ENCODE results near the gene SPRR5.

DNA sequence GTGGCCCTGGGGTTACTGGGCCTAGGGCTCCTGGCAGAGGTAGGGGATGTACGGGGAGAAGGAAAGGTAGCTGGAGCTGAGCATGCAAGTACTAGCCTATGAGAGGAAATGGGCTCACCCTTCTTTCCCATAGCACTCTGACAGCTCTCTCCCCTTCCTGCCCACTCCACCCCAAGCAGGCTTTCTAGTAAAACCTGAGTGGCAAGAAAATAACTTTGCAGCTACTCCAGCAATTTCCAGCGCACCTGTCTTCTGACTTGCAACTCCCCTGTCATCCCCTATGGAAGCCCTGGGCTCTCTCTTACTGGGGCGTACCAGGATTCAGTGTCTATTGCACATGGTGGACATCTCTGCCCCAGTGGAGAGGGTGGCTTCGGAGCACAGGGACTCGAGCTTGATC lies 45.4 kb upstream of the SPRR5 start:
- TF ChIP-seq POLR2A (IDR thresholded peaks at IDR 0.05; ENCODE audit: low read depth, low read length) (no peak), POLR2AphosphoS5 (IDR thresholded peaks at IDR 0.05; ENCODE audit: low read depth, low read length) (no peak), PAX5 (IDR thresholded peaks at IDR 0.05; ENCODE audit: insufficient read depth, low read length, severe bottlenecking) (no peak), TAF1 (IDR thresholded peaks at IDR 0.05; ENCODE audit: low read depth, low read length) (no peak), SPI1 (IDR thresholded peaks at IDR 0.05; ENCODE audit: low read depth, low read length) (no peak), POU2F2 (IDR thresholded peaks at IDR 0.05; ENCODE audit: low read depth, low read length) (no peak)
